Subcutaneous adipose tissue (tissue), 4 donors: ENCODE results near the gene AGBL1. TPM values are rescaled to one million over a fixed set of nuclear protein-coding genes. Genes with fewer than 3 reads are reported as not detected.

Source experiments
- total RNA-seq, 4 donors: library from RNA; depleted of rRNA; stranded (reverse); fragments of >200 nt; gene quantifications; one replicate each; pipeline ENCODE4 v1.1.0, GENCODE V29; 2016
- TF ChIP-seq, protein P1 (sequence below): fragments of 450-650 bp; IDR thresholded peaks from one replicate; pipeline ENCODE4 v1.5.1; 2016; ENCODE audit warnings: low read depth, mild to moderate bottlenecking, control low read depth, antibody characterized with exemption, moderate library complexity

Gene AGBL1
- total RNA-seq, 4 donors from 2014 or later, result not detected

GRCh38 chr15:86163816-86164215, 84.1 kb downstream of the AGBL1 start:
- TF ChIP-seq, protein P1, sequence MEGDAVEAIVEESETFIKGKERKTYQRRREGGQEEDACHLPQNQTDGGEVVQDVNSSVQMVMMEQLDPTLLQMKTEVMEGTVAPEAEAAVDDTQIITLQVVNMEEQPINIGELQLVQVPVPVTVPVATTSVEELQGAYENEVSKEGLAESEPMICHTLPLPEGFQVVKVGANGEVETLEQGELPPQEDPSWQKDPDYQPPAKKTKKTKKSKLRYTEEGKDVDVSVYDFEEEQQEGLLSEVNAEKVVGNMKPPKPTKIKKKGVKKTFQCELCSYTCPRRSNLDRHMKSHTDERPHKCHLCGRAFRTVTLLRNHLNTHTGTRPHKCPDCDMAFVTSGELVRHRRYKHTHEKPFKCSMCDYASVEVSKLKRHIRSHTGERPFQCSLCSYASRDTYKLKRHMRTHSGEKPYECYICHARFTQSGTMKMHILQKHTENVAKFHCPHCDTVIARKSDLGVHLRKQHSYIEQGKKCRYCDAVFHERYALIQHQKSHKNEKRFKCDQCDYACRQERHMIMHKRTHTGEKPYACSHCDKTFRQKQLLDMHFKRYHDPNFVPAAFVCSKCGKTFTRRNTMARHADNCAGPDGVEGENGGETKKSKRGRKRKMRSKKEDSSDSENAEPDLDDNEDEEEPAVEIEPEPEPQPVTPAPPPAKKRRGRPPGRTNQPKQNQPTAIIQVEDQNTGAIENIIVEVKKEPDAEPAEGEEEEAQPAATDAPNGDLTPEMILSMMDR, result no peak

DNA sequence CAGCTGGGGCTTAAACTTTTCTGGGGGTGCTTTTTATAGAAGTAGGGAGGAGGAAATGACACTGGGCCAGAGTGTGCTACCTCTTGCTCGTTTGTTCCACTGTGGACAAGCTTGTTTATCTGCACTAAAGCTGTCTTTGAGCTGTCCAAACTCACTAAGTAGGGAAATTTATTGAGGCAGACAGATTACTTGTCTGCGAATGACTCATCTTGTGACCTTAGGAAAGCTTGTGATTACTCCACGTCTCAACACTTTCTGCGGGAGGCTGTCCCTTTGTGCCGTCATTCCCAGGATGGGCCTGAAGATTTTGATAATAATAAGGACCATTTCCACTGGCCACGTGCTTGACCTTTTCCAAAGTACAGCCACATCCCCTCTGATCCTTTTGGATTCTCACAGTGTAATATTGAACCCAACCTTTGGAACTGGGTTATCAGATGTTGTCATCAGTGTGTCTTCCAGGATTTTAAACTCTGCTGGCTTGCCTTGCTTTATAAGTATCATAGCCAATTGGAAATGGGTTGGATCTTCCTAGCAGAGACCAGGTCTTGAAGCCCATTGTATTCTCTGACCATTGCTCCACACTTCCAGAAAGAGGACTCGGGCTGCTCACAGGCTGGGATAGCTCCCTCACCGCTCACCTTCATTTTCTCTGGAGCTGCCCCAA, 84.7 kb downstream of the AGBL1 start:
- TF ChIP-seq, protein P1, result no peak

GRCh38 chr15:86165265-86166211, 85.9 kb downstream of the AGBL1 start:
- TF ChIP-seq, protein P1, result no peak

- TF ChIP-seq, protein P1, result no peak
Measured at GRCh38 chr15:86167841-86168240, 88.2 kb downstream of the AGBL1 start.

DNA sequence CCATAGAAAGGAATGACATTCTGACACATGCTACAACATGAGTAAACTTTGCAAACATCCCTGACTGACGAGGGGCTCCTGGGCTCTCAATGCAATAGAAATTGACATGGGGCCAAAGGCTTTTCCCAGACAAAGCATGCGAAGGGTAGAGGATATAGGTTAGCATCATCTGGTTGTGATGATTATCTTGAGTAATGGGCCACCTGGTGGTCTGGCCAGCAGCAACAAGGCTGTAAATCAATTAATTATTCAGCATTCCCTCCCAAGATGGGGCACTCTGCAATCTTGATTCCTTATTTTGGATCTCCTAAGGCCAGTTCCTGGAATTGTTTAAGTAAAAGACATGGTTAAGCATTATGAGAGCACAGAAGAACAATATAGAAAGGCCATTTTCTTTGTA, 99.2 kb downstream of the AGBL1 start:
- TF ChIP-seq, protein P1, result no peak

GRCh38 chr15:86183596-86184491, 104.2 kb downstream of the AGBL1 start:
- TF ChIP-seq, protein P1, result no peak
